PC-3 (cell line): ENCODE data around the gene CHID1. TPM values are rescaled to one million over a fixed set of nuclear protein-coding genes. Genes with fewer than 3 reads are reported as not detected.

Source experiments
- ATAC-seq: fragments of 200-7000 bp; cut with Tn5 transposase; 2 replicates; pipeline ENCODE4 v1.9.1; 2020; ENCODE audit warnings: mild to moderate bottlenecking, moderate library complexity
- BruUV-seq: library from RNA; stranded (reverse); fragments of 400-500 nt; replicated peaks from 2 replicates; lab custom pipeline; 2021; lab: Mats Ljungman, UMichigan
- CTCF ChIA-PET: fragments of 300-600 bp; sonication (Branson Sonifier 250); formaldehyde crosslinking; loops from one replicate; lab custom pipeline; 2022; ENCODE audit warnings: antibody characterized with exemption; lab: Charles Lee
- POLR2A ChIA-PET: fragments of 300-600 bp; sonication (Branson Sonifier 250); formaldehyde crosslinking; loops from one replicate; lab custom pipeline; 2022; ENCODE audit warnings: antibody characterized with exemption; ENCODE audit not compliant: unreplicated experiment; lab: Charles Lee
- DNase-seq: peaks from one replicate; pipeline ENCODE4 v3.0.0-alpha.2; 2015
- H2AFZ ChIP-seq: fragments of 300-600 bp; sonication (generic); 2 replicates; pipeline ENCODE4 v1.6.0; 2016; ENCODE audit warnings: antibody characterized with exemption, low read length
- H3F3A ChIP-seq: fragments of 300-600 bp; sonication (generic); one replicate; pipeline ENCODE4 v1.6.0; 2017; ENCODE audit warnings: antibody characterized with exemption, low read length, control low read depth, mild to moderate bottlenecking; ENCODE audit not compliant: unreplicated experiment
- H3K27ac ChIP-seq: fragments of 300-600 bp; sonication (generic); 2 replicates; pipeline ENCODE4 v1.5.1; 2016; ENCODE audit warnings: mild to moderate bottlenecking, low read length
- H3K27me3 ChIP-seq: fragments of 300-600 bp; sonication (generic); 2 replicates; pipeline ENCODE4 v1.6.1; 2016; ENCODE audit warnings: low read length, mixed read lengths
- H3K36me3 ChIP-seq: fragments of 300-600 bp; sonication (generic); 2 replicates; pipeline ENCODE4 v1.6.1; 2016; ENCODE audit warnings: low read depth, mixed run types, low read length, mixed read lengths
- H3K4me1 ChIP-seq: fragments of 300-600 bp; sonication (generic); 2 replicates; pipeline ENCODE4 v1.5.1; 2016; ENCODE audit warnings: low read length; ENCODE audit not compliant: insufficient read depth
- H3K4me2 ChIP-seq: fragments of 300-600 bp; sonication (generic); 2 replicates; pipeline ENCODE4 v1.6.0; 2016; ENCODE audit warnings: low read length
- H3K4me3 ChIP-seq: fragments of 300-600 bp; sonication (generic); 2 replicates; pipeline ENCODE4 v1.5.1; 2016; ENCODE audit warnings: mild to moderate bottlenecking, low read length, mixed read lengths
- H3K79me2 ChIP-seq: fragments of 300-600 bp; sonication (generic); 2 replicates; pipeline ENCODE4 v1.6.1; 2017; ENCODE audit warnings: low read length, mixed read lengths
- H3K9ac ChIP-seq: fragments of 300-600 bp; sonication (generic); 2 replicates; pipeline ENCODE4 v1.6.0; 2016; ENCODE audit warnings: mild to moderate bottlenecking, low read length
- H3K9me2 ChIP-seq: fragments of 300-600 bp; sonication (generic); replicated peaks from 2 replicates; pipeline ENCODE4 v1.6.1; 2016; ENCODE audit warnings: mixed run types, low read length, mixed read lengths
- H3K9me3 ChIP-seq: fragments of 300-600 bp; sonication (generic); 2 replicates; pipeline ENCODE4 v1.6.1; 2016; ENCODE audit warnings: low read length, mixed read lengths
- H4K20me1 ChIP-seq: fragments of 300-600 bp; sonication (generic); 2 replicates; pipeline ENCODE4 v1.6.1; 2016; ENCODE audit warnings: low read length, mixed read lengths
- EZH2 ChIP-seq: fragments of 300-600 bp; sonication (generic); IDR thresholded peaks from one replicate; pipeline ENCODE4 v1.6.1; 2017; ENCODE audit warnings: antibody characterized with exemption, mild to moderate bottlenecking, low read length; ENCODE audit not compliant: unreplicated experiment
- EZH2phosphoT487 ChIP-seq: fragments of 300-600 bp; sonication (generic); IDR thresholded peaks from 2 replicates; pipeline ENCODE4 v1.6.1; 2018; ENCODE audit warnings: mild to moderate bottlenecking, antibody characterized with exemption, low read length, borderline replicate concordance
- intact Hi-C: fragments of 100-400 bp; cut with micrococcal nuclease; formaldehyde crosslinking; loops from 2 replicates; pipeline ENCODE4 v1.9.0; 2023
- total RNA-seq: library from RNA; depleted of rRNA; stranded (reverse); fragments of >200 nt; gene quantifications from 2 replicates; pipeline ENCODE4 v1.2.3, GENCODE V29; 2014
- TF ChIP-seq, protein P1 (sequence below): fragments of 300-600 bp; sonication (generic); conservative IDR thresholded peaks from 2 replicates; pipeline ENCODE4 v1.5.1; 2017; ENCODE audit warnings: antibody characterized with exemption, low read depth, mild to moderate bottlenecking, low read length

CHID1 gene
- total RNA-seq, 1 experiment from 2014 or later = 70.2 TPM

DNA sequence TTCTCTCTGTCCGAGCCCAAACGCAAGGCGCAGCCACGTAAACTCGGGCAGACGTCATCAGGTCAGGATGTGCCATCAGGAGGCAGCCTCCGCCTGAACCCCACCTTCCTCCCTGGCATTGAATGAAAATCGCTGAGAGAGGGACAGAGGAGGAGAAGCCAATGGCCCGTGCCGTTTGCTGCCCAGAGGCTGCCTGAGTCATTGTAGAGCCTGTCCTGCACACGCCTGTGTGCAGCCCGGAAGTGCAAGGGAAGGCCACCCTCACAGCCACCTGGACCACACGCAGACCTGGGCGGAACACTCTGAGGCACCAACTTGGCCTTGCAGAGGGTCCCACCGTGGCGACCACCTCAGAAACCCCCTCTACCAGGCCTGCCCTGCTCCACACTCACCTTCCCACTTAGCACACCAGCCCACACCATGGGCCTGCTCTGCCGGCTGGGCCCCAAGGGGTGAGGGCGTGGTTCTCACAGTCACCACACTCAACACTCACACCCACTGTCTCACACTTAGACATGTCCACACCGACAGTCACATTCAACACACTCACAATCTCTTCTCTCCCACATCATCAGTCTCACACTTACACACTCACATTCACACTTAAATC, 9.1 kb downstream of the CHID1 start:
- POLR2A ChIA-PET = no interaction called here
- TF ChIP-seq, protein P1, sequence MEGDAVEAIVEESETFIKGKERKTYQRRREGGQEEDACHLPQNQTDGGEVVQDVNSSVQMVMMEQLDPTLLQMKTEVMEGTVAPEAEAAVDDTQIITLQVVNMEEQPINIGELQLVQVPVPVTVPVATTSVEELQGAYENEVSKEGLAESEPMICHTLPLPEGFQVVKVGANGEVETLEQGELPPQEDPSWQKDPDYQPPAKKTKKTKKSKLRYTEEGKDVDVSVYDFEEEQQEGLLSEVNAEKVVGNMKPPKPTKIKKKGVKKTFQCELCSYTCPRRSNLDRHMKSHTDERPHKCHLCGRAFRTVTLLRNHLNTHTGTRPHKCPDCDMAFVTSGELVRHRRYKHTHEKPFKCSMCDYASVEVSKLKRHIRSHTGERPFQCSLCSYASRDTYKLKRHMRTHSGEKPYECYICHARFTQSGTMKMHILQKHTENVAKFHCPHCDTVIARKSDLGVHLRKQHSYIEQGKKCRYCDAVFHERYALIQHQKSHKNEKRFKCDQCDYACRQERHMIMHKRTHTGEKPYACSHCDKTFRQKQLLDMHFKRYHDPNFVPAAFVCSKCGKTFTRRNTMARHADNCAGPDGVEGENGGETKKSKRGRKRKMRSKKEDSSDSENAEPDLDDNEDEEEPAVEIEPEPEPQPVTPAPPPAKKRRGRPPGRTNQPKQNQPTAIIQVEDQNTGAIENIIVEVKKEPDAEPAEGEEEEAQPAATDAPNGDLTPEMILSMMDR = no peak
- TF ChIP-seq EZH2 (no peak), EZH2phosphoT487 (no peak)
- intact Hi-C loops = no loop called here
- Histone ChIP-seq H3K36me3 (peaks cover 24% of the 10 kb centered on the region), H2AFZ (no peak overlapping the region), H4K20me1 (no peaks in the 10 kb centered on the region), H3K79me2 (0 out of 2 replicates have a peak, but pooled peaks cover 3% of the 10 kb centered on the region), H3F3A (no peaks in the 10 kb centered on the region), H3K27me3 (no peaks in the 10 kb centered on the region), H3K27ac (no peak overlapping the region), H3K9me3 (no peaks in the 10 kb centered on the region), H3K9me2 (no peaks in the 10 kb centered on the region), H3K4me2 (no peak overlapping the region), H3K9ac (no peak overlapping the region), H3K4me3 (no peak overlapping the region), H3K4me1 (no peaks in the 10 kb centered on the region)
- ATAC-seq (0 out of 2 replicates have a peak, but pooled peaks have one; percentile 18), DNase-seq (no peak)
- no TSS peak for BruUV-seq
- CTCF ChIA-PET = no interaction called here

DNA sequence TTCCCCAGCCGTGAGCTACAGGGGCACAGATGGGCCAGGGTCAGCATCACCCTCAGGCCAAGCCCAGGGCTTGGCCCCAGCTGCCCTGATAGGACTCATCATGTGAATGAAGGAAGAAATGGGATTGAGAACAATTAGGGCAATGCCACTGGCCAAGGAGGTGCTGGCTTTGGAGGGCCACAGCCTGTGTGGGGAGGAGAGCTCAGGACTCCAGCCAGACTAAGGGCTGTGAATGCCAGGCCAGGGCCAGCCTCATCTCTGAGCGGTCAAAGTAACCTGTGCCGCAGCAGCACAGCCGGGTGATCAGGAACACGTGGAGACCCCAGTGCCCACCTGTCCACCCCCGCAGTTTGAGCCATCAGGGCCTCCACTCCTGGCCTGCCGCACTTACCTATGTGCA, 10.1 kb downstream of the CHID1 start:
- POLR2A ChIA-PET = no interaction called here
- no peak overlapping the region for H3K9ac ChIP-seq

DNA sequence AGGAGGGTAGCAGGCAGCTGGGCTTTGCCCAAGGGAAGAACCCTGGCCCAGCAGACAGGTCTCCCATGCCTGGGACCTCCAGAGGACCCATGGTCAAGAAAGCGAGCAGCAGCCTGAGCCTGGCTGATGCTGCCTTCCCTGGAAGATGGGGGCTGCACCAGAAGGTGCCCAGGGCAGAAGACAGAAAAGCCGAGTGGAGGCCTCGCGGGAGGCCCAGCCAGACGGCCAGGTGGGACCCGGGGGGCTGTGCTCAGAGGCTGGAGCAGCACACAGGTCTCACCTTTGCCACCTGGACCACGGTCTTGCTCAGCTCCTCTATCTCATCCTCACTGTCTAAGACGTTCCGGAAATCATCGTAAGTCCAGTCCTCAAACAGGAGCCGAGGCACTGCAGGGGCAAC, 10.9 kb downstream of the CHID1 start:
- Histone ChIP-seq H3K79me2 (no peaks in the 10 kb centered on the region), H3K4me2 (no peak overlapping the region), H3K4me3 (no peak overlapping the region), H3K36me3 (peaks cover 24% of the 10 kb centered on the region), H3K9ac (no peak overlapping the region), H4K20me1 (no peaks in the 10 kb centered on the region), H3K9me3 (no peaks in the 10 kb centered on the region), H2AFZ (no peak overlapping the region), H3K4me1 (no peaks in the 10 kb centered on the region), H3K9me2 (no peaks in the 10 kb centered on the region), H3F3A (no peaks in the 10 kb centered on the region), H3K27me3 (no peaks in the 10 kb centered on the region), H3K27ac (no peak overlapping the region)
- DNase-seq (no peak), ATAC-seq (no peak)
- TF ChIP-seq, protein P1 = no peak
- TF ChIP-seq EZH2 = no peak
- no peak for TF ChIP-seq EZH2phosphoT487
- POLR2A ChIA-PET = no interaction called here
- CTCF ChIA-PET = no interaction called here
- BruUV-seq = no TSS peak
- intact Hi-C loops = no loop called here

More for the DNA sequence above, 10.1 kb downstream of the CHID1 start:
- Histone ChIP-seq H3K36me3 (peaks cover 24% of the 10 kb centered on the region), H3K4me1 (no peaks in the 10 kb centered on the region), H2AFZ (no peak overlapping the region), H3K4me3 (no peak overlapping the region), H3K9me3 (no peaks in the 10 kb centered on the region), H3K9me2 (no peaks in the 10 kb centered on the region), H3K79me2 (no peaks in the 10 kb centered on the region), H3K27me3 (no peaks in the 10 kb centered on the region), H3F3A (no peaks in the 10 kb centered on the region), H4K20me1 (no peaks in the 10 kb centered on the region), H3K27ac (no peak overlapping the region), H3K4me2 (no peak overlapping the region)
- CTCF ChIA-PET = no interaction called here
- ATAC-seq = no peak
- intact Hi-C loops = no loop called here
- TF ChIP-seq EZH2 = no peak
- TF ChIP-seq EZH2phosphoT487 = no peak
- TF ChIP-seq, protein P1 = no peak
- DNase-seq = no peak
- BruUV-seq = no TSS peak
